ENCODE data around the gene SF3B3.

DNA sequence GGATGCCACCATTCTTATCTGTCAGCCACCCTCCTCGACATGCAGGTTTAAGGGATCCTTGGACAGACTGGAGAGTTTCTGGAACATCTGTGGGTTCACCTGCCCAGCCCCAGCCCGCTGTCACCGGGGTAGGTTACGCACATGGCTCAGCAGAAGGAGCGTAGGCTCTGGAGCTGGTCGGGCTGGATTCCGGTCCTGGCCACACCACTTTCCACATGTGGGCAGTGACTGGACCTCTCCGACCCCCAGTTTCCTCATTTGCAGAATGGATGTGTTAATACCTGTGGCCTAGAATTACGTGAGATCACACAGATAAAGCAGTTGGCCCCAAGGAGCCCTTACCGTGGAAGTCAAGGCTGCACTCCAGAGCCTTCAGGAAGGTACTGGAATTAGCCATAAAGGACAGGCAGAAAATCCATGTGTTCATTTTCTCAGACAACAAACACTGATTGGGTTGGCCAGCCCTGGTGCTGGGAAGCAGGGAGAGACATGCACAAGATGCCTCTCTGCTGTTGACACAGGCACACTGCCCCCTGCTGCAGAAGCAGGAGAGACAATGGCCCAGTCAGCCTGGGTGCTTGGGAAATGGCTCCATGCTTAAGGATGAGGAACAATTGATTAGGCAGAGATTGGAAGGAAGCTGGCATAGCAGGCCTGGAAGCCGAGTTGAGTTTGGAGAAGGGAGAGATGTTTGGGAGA, 58.8 kb downstream of the SF3B3 start:
- no peak for TF ChIP-seq POLR2A (IDR thresholded peaks at IDR 0.05; ENCODE audit: low read depth, low read length)
- TF ChIP-seq POLR2AphosphoS5 (IDR thresholded peaks at IDR 0.05; ENCODE audit: low read depth, low read length): no peak
- no peak for TF ChIP-seq TAF1 (IDR thresholded peaks at IDR 0.05; ENCODE audit: borderline replicate concordance, low read depth, low read length)
